GM13977 (cell line): ENCODE data around the gene CEP104.
"Not testable (repeated sequence)": the region's sequence is repeated elsewhere in the genome, so short reads cannot be mapped to it uniquely, and the experiment has no call there.

Experiments
- DNase-seq: peaks from one replicate; pipeline ENCODE4 v3.0.0; 2012; ENCODE audit warnings: low spot score
- CTCF ChIP-seq: IDR thresholded peaks from 2 replicates; pipeline ENCODE4 v1.5.1; 2012; ENCODE audit warnings: mild to moderate bottlenecking, control low read depth; ENCODE audit not compliant: insufficient read depth; ENCODE audit errors: extremely low read depth, missing control alignments
- in situ Hi-C: fragments of 300-500 bp; cut with MboI; formaldehyde crosslinking; loops from one replicate; pipeline ENCODE4 v1.12.0; 2022; ENCODE audit warnings: low sequenced_read_pairs, low pct_unique_long_range_greater_than_20kb, mixed read lengths, inconsistent platforms; ENCODE audit not compliant: unreplicated experiment

The CEP104 gene

GRCh38 chr1:3809680-3810079, 47.3 kb downstream of the CEP104 start:
- no peak for DNase-seq
- TF ChIP-seq CTCF, result no peak
- in situ Hi-C loops, result no loop called here

- DNase-seq, result no peak
- in situ Hi-C loops, result no loop called here
- no peak for TF ChIP-seq CTCF
Measured at GRCh38 chr1:3807769-3808168, 49.2 kb downstream of the CEP104 start.

GRCh38 chr1:3805038-3805437, 52.0 kb downstream of the CEP104 start:
- no peak for TF ChIP-seq CTCF
- no peak for DNase-seq
- in situ Hi-C loops, result no loop called here

- DNase-seq, in situ Hi-C loops: not testable (repeated sequence)
Measured at GRCh38 chr1:3804627-3804944, 52.4 kb downstream of the CEP104 start.

GRCh38 chr1:3803905-3804626, 52.9 kb downstream of the CEP104 start:
- in situ Hi-C loops, result no loop called here
- no peak for TF ChIP-seq CTCF
- no peak for DNase-seq

GRCh38 chr1:3800795-3801194, 56.2 kb downstream of the CEP104 start:
- DNase-seq, in situ Hi-C loops: not testable (repeated sequence)

GRCh38 chr1:3799976-3800685, 56.9 kb downstream of the CEP104 start:
- no peak for DNase-seq
- in situ Hi-C loops, result no loop called here
- TF ChIP-seq CTCF, result no peak
